CD4-positive, alpha-beta T cell treated with Interleukin-21 for 1 hour (primary cell): ENCODE measurements around the gene HCAR3.
A peak's percentile ranks its signal among the peaks of the same experiment; 100 is the strongest.
"Not testable (repeated sequence)": the region's sequence is repeated elsewhere in the genome, so short reads cannot be mapped to it uniquely, and the experiment has no call there.

Source experiments
- DNase-seq: peaks from one replicate; pipeline ENCODE4 v3.0.0-alpha.2; 2020

HCAR3 gene

DNA sequence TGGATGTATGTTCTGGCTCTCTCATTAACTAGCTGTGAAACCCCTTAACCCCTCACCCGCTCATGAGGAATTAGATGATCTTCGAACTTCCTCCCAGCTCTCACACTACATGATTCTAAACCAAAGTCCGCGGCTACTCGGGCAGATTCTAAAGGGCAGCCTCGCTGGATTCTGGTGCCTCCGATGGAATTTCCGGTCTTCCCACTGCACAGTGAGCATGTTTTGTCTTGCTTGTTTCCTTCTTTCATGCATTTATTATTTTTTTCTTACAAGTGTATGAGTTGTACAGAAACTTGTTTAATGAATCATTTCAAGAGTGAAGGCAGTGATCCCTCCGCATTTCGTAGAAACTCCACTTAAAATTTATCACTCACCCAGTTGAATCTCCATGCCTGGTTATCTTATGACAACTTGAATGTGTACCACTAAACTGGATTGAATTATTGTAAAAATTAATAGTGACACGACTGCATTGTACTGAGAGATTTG lies 4.5 kb upstream of the HCAR3 start:
- no peak for DNase-seq

GRCh38 chr12:122715211-122715610 lies 1.4 kb downstream of the HCAR3 start:
- not testable (repeated sequence) for DNase-seq

- not testable (repeated sequence) for DNase-seq
These were observed 3.0 kb downstream of the HCAR3 start for GRCh38 chr12:122713491-122714188.

- DNase-seq = not testable (repeated sequence)
These were observed 5.3 kb downstream of the HCAR3 start for GRCh38 chr12:122711266-122711665.

DNA sequence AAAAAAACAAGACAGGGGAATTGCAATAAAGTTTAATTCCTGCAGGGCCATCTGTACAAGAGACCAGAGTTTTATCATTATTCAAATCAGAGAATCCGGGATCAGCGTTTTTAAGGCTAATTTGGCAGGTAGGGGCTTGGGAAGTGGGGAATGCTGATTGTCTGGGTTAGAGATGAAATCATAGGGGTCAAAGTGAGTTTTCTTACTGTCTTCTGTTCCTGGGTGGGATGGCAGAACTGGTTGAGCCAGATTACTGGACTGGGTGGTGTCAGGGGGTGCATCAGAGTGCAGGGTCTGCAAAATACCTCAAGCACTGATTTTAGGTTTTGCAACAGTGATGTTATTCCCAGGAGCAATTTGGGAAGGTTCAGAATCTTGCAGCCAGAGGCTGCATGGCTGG lies 6.3 kb downstream of the HCAR3 start:
- not testable (repeated sequence) for DNase-seq

- not testable (repeated sequence) for DNase-seq
These were observed 7.3 kb downstream of the HCAR3 start for GRCh38 chr12:122709287-122709686.

- DNase-seq = not testable (repeated sequence)
These were observed 12.8 kb downstream of the HCAR3 start for GRCh38 chr12:122703841-122704240.

DNA sequence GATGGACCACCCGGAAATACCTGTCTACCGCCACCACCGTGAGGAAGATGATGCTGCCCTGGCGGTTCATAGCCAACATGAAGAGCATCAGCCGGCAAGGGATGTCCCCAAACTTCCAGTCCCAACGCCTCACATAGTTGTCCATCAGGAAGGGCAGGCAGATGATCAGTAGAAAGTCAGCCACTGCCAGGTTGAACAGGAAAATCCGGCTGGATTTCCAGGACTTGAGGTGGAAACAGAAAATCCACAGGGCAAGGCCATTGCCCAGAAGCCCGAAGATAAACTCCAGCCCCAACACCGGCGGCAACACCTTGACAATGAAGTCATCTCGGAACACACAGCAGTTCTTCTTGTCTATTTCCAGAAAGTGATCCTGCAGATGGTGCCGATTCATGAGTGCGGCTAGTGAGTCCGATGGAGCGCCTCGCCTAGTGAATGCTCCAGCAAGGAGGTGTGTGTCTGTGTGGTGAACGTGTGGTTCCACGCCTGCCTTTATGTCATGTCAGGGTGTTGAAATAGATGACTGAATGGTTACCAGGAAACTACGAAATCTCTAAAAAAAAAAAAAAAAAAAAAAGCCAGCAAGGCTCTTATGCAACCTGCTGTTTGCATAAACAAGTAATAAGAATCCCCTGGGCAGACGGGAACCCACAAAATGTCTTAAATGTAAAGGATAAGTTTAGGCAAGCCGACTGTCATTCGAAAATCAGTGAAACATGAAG lies 13.6 kb downstream of the HCAR3 start, which contains the start of gene HCAR2:
Gene HCAR2 (minus strand): TSS at position 468 of the 722 bp plus-strand sequence. CDS start 74 bp downstream, at position 394.
- peak; percentile 19 for DNase-seq

- DNase-seq = not testable (repeated sequence)
These were observed 15.1 kb downstream of the HCAR3 start for GRCh38 chr12:122701481-122701880.

- DNase-seq = not testable (repeated sequence)
These were observed 16.4 kb downstream of the HCAR3 start for GRCh38 chr12:122700038-122700710.

DNA sequence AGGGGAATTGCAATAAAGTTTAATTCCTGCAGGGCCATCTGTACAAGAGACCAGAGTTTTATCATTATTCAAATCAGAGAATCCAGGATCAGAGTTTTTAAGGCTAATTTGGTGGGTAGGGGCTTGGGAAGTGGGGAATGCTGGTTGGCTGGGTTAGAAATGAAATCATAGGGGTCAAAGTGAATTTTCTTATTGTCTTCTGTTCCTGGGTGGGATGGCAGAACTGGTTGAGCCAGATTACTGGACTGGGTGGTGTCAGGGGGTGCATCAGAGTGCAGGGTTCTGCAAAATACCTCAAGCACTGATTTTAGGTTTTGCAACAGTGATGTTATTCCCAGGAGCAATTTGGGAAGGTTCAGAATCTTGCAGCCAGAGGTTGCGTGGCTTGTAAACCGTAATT lies 19.7 kb downstream of the HCAR3 start:
- DNase-seq = not testable (repeated sequence)

DNA sequence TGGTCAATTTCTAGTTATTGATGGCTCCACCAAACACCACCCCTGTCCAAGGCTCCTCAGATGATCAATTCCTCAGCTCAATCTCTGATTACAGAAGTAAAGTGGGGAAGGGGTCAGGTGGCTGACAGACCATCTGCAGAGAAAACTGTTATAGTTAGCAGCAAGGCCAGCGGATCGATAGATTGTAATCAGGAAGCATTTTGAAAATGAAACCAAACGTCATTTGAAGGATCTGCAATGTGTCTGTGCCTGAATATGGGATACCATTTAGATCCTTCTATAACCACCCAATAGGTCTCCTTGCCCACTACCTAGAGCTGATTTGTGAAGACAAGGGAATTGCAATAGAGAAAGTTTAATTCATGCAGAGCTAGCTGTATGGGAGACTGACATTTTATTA lies 25.0 kb downstream of the HCAR3 start:
- no peak for DNase-seq

- no peak for DNase-seq
These were observed 28.3 kb downstream of the HCAR3 start for GRCh38 chr12:122688291-122688690.

GRCh38 chr12:122687086-122687485 lies 29.5 kb downstream of the HCAR3 start:
- no peak for DNase-seq

GRCh38 chr12:122686538-122686937 lies 30.1 kb downstream of the HCAR3 start:
- no peak for DNase-seq

DNA sequence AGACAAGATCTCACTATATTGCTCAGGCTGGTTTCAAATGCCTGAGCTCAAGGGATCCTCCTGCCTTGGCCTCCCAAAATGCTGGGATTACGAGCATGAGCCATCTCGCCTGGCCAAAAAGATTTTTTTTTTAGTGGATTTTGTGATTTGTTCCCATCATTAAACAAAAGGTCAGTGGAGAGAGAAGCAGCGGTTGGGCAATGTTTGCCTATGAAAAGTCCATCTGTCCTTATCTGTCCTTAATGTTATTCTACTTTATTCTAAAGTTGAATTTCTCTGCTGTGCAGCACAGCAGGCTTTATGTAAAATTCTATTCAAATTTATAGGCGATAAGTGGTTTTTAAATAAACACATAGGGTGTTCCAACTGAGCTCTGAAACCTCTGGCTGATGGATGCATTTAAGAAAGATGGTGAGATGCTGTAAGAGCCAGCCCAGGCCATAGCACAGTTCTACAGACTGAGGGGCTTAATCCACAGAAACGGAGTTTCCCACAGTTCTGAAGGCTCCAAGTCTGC lies 32.3 kb downstream of the HCAR3 start:
- no peak for DNase-seq

DNA sequence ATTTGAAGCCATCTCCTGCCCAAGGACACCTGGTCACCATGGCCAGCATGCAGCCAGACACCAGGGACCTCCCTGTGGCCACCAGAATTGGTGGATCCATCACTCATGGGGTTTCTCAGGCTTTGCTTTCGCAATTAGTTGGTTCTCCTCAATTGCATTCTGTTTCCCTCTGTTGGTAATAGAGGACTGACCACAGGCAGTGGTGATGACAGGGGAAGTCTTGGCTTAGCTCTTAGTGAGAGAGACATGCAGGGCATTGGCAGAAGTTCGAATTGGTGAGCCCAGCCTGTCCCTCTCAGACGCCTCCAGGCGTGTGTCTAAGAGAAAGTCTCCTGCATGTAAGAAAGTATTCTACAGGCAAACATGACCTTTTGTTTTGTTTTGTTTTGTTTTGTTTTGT lies 34.8 kb downstream of the HCAR3 start:
- peak; percentile 4 for DNase-seq

DNA sequence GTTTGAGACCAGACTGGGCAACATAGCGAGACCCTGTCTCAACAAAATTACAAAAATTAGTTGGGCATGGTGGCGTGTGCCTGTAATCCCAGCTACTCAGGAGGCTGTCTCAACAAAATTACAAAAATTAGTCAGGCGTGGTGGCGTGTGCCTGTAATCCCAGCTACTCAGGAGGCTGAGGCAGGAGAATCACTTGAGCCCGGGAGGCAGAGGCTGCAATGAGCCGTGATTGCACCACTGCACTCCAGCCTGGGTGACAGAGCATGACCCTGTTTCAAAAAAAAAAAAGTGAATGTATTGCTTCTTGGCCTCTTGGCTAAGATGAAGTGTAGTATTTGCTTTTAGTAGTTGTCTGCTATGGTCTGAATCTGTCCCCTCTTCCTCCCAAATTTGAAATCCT lies 35.6 kb downstream of the HCAR3 start:
- DNase-seq = not testable (repeated sequence)

- not testable (repeated sequence) for DNase-seq
These were observed 39.8 kb downstream of the HCAR3 start for GRCh38 chr12:122676781-122677180.

- not testable (repeated sequence) for DNase-seq
These were observed 40.6 kb downstream of the HCAR3 start for GRCh38 chr12:122676015-122676414.

DNA sequence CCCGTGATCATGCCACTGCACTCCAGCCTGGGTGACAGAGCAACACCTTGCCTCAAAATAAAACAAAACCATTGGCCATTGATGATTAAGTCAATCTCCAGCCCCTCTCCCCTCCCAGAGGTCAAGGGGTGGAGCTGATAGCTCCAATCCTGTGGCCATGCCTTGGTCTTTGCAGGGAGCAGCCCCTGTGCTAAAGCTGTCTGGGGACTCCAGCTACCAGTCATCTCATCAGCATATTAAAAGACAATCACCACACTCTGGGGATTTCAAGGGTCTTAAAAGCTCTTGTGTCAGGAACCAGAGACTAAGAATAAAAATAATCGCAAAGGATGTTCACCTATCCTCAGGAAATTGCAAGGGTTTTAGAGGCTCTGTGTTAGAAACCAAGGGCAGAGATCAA lies 44.1 kb downstream of the HCAR3 start:
- no peak for DNase-seq

DNA sequence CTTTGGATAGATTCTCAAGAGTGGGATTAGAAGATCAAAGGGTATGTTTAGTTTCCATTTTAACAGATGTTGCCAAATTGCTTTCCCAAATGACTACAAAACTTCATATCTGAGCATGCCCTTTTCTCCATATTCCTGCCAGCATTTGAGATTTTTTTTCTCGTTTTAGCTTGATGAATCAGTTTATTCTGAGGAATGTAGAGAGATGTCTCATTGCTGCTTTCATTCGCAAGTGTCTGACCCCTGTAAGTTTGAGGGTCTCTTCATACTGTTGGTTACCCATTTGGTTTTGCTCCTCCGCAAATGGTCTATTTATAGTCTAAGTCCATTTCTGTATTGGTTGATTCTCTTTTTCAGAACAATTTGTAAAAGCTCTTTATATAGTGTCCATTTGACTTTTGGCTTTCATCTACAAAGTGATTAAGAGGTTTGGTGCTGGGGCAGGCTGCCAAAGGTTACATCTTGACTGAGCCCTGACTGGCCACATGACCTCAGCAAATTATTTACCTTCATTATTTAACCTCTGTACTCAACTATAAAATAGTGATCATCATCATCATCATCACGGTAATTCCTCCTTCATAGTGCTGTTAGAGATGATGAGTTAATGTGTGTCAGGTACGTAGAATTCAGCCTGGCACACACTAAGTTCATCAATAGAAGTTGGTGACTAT lies 47.1 kb downstream of the HCAR3 start:
- DNase-seq = no peak

GRCh38 chr12:122668268-122668667 lies 48.3 kb downstream of the HCAR3 start:
- no peak for DNase-seq
